HEK293 (cell line): Measurements from ENCODE around the gene RALGAPA1.

Source experiments
- CTCF ChIA-PET: fragments of 350-600 bp; formaldehyde crosslinking; extraction: SDS; loops from one replicate; lab custom pipeline; 2021; ENCODE audit warnings: antibody characterized with exemption; lab: Yijun Ruan, JAX
- POLR2A ChIA-PET: fragments of 300-600 bp; formaldehyde crosslinking; extraction: SDS; loops from one replicate; lab custom pipeline; 2020; ENCODE audit warnings: antibody characterized with exemption, inconsistent platforms; lab: Yijun Ruan, JAX
- H3K27ac ChIP-seq: fragments of 200-500 bp; sonication (Bioruptor generic); 2 replicates; pipeline ENCODE4 v1.5.1; 2014; ENCODE audit warnings: low read depth, low read length, control low read depth, inconsistent platforms; ENCODE audit errors: extremely low read depth
- H3K36me3 ChIP-seq, 2 experiments: fragments of 200-500 bp in 1 of 2; sonication (Bioruptor generic) in 1 of 2; 1 replicate in 1 of 2; 2 replicates in 1 of 2; pipeline ENCODE4 v1.5.1; 2014 to 2017; ENCODE audit warnings: inconsistent platforms in 2 of 2, low read length in 2 of 2; ENCODE audit not compliant: control insufficient read depth in 2 of 2, insufficient read depth in 1 of 2
- H3K4me1 ChIP-seq: fragments of 200-500 bp; sonication (Bioruptor generic); 2 replicates; pipeline ENCODE4 v1.5.1; 2014; ENCODE audit warnings: mild to moderate bottlenecking, low read length, inconsistent platforms; ENCODE audit not compliant: control insufficient read depth, insufficient read depth
- H3K4me3 ChIP-seq: 2 replicates; pipeline ENCODE4 v1.5.1; 2011; ENCODE audit warnings: low read depth, mild to moderate bottlenecking, control low read depth, low read length, moderate library complexity
- H3K9me3 ChIP-seq: fragments of 200-500 bp; sonication (Bioruptor generic); 2 replicates; pipeline ENCODE4 v1.5.1; 2014; ENCODE audit warnings: low read depth, low read length, inconsistent platforms; ENCODE audit not compliant: control insufficient read depth, insufficient read depth
- CTCF ChIP-seq: fragments of 450-650 bp; formaldehyde crosslinking; IDR thresholded peaks from 2 replicates; pipeline ENCODE4 v1.5.1; 2016; ENCODE audit warnings: missing biosample characterization, missing genetic modification characterization
- MYNN ChIP-seq: fragments of 450-650 bp; formaldehyde crosslinking; IDR thresholded peaks from 2 replicates; pipeline ENCODE4 v1.5.1; 2016; ENCODE audit warnings: missing biosample characterization, missing genetic modification characterization, borderline replicate concordance
- PRDM4 ChIP-seq: fragments of 450-650 bp; formaldehyde crosslinking; IDR thresholded peaks from 2 replicates; pipeline ENCODE4 v1.5.1; 2017; ENCODE audit warnings: missing biosample characterization, missing genetic modification characterization
- PRDM6 ChIP-seq: fragments of 450-650 bp; formaldehyde crosslinking; IDR thresholded peaks from 2 replicates; pipeline ENCODE4 v1.5.1; 2017; ENCODE audit warnings: missing biosample characterization, missing genetic modification characterization
- REST ChIP-seq: fragments of 450-650 bp; formaldehyde crosslinking; IDR thresholded peaks from 2 replicates; pipeline ENCODE4 v1.5.1; 2016; ENCODE audit warnings: missing biosample characterization, missing genetic modification characterization
- SCRT1 ChIP-seq: fragments of 450-650 bp; formaldehyde crosslinking; IDR thresholded peaks from 2 replicates; pipeline ENCODE4 v1.5.1; 2016; ENCODE audit warnings: missing biosample characterization, missing genetic modification characterization, borderline replicate concordance
- TSHZ1 ChIP-seq: fragments of 450-650 bp; formaldehyde crosslinking; IDR thresholded peaks from 2 replicates; pipeline ENCODE4 v1.5.1; 2016; ENCODE audit warnings: missing biosample characterization, missing genetic modification characterization, borderline replicate concordance
- ZBTB17 ChIP-seq: fragments of 450-650 bp; formaldehyde crosslinking; IDR thresholded peaks from 2 replicates; pipeline ENCODE4 v1.5.1; 2016; ENCODE audit warnings: missing biosample characterization, missing genetic modification characterization
- ZBTB6 ChIP-seq: fragments of 450-650 bp; formaldehyde crosslinking; IDR thresholded peaks from 2 replicates; pipeline ENCODE4 v1.5.1; 2017; ENCODE audit warnings: missing biosample characterization, missing genetic modification characterization
- ZBTB7A ChIP-seq: fragments of 450-650 bp; formaldehyde crosslinking; IDR thresholded peaks from 2 replicates; pipeline ENCODE4 v1.5.1; 2016; ENCODE audit warnings: low read depth, missing biosample characterization, missing genetic modification characterization
- ZFP37 ChIP-seq: fragments of 450-650 bp; formaldehyde crosslinking; IDR thresholded peaks from 2 replicates; pipeline ENCODE4 v1.5.1; 2016; ENCODE audit warnings: missing biosample characterization, missing genetic modification characterization
- ZNF169 ChIP-seq: fragments of 450-650 bp; formaldehyde crosslinking; IDR thresholded peaks from 2 replicates; pipeline ENCODE4 v1.5.1; 2016; ENCODE audit warnings: missing biosample characterization, missing genetic modification characterization
- ZNF175 ChIP-seq: fragments of 450-650 bp; formaldehyde crosslinking; IDR thresholded peaks from 2 replicates; pipeline ENCODE4 v1.5.1; 2016; ENCODE audit warnings: missing biosample characterization, missing genetic modification characterization
- ZNF19 ChIP-seq: fragments of 450-650 bp; formaldehyde crosslinking; IDR thresholded peaks from 2 replicates; pipeline ENCODE4; 2016; ENCODE audit warnings: missing biosample characterization, missing genetic modification characterization, low read depth
- ZNF350 ChIP-seq: fragments of 450-650 bp; formaldehyde crosslinking; IDR thresholded peaks from 2 replicates; pipeline ENCODE4 v1.5.0; 2017; ENCODE audit warnings: missing biosample characterization, mild to moderate bottlenecking, missing genetic modification characterization
- ZNF513 ChIP-seq: fragments of 450-650 bp; IDR thresholded peaks from 2 replicates; pipeline ENCODE4 v1.5.1; 2018; ENCODE audit warnings: missing biosample characterization, missing genetic modification characterization
- ZNF776 ChIP-seq: fragments of 450-650 bp; formaldehyde crosslinking; IDR thresholded peaks from 2 replicates; pipeline ENCODE4 v1.5.0; 2017; ENCODE audit warnings: missing biosample characterization, missing genetic modification characterization, borderline replicate concordance
- ZNF837 ChIP-seq: fragments of 450-650 bp; formaldehyde crosslinking; IDR thresholded peaks from 2 replicates; pipeline ENCODE4 v1.5.1; 2016; ENCODE audit warnings: missing biosample characterization, missing genetic modification characterization

The RALGAPA1 gene

GRCh38 chr14:35558680-35559079 is 250.4 kb downstream of the RALGAPA1 start:
- Histone ChIP-seq H3K36me3 (no peaks in the 10 kb centered on the region), H3K9me3 (no peaks in the 10 kb centered on the region), H3K27ac (no peak overlapping the region), H3K4me1 (no peaks in the 10 kb centered on the region), H3K4me3 (no peak overlapping the region)
- TF ChIP-seq CTCF (tag by site-specific recombination) (no peak), SCRT1 (tag by site-specific recombination) (no peak), ZBTB17 (tag by site-specific recombination) (no peak), TSHZ1 (no peak), ZNF19 (tag by site-specific recombination) (no peak), ZNF776 (tag by site-specific recombination) (no peak), PRDM4 (tag by site-specific recombination) (no peak), ZNF513 (tag by site-specific recombination) (no peak), ZFP37 (tag by site-specific recombination) (no peak), ZNF350 (tag by site-specific recombination) (no peak), MYNN (tag by site-specific recombination) (no peak), ZBTB7A (tag by site-specific recombination) (no peak)
- POLR2A ChIA-PET = no interaction called here
- CTCF ChIA-PET = interaction anchor here (0.6 kb wide), 2 partner anchors 157 to 458 kb away, joined by 3 to 4 read pairs; no protein-coding TSS in a partner anchor

GRCh38 chr14:35557221-35557747 is 251.8 kb downstream of the RALGAPA1 start:
- H3K36me3 ChIP-seq = no peaks in the 10 kb centered on the region
- CTCF ChIA-PET = no interaction called here
- H3K27ac ChIP-seq = no peak overlapping the region
- no peaks in the 10 kb centered on the region for H3K4me1 ChIP-seq
- no peaks in the 10 kb centered on the region for H3K9me3 ChIP-seq
- POLR2A ChIA-PET = no interaction called here
- H3K4me3 ChIP-seq = no peak overlapping the region
- TF ChIP-seq ZNF175 (tag by site-specific recombination) (no peak), REST (tag by site-specific recombination) (no peak), ZNF837 (tag by site-specific recombination) (no peak), ZNF169 (tag by site-specific recombination) (no peak), ZFP37 (tag by site-specific recombination) (no peak), ZBTB6 (no peak), PRDM6 (tag by site-specific recombination) (no peak)
